Psoas muscle (tissue), 8 donors: ENCODE data around the gene EFHD2. TPM values are rescaled to one million over a fixed set of nuclear protein-coding genes. Genes with fewer than 3 reads are reported as not detected.

Experiments used
- ATAC-seq, 4 donors: fragments of 200-7000 bp; cut with Tn5 transposase; one replicate each; pipeline ENCODE4 v1.9.1; 2020; ENCODE audit warnings: moderate library complexity in 3 of 4, mild to moderate bottlenecking in 2 of 4
- DNase-seq, 2 donors: peaks; one replicate each; pipeline ENCODE4 v3.0.0-alpha.2; 2020
- H3K27ac ChIP-seq: fragments of 200-600 bp; one replicate; pipeline ENCODE4 v1.8.0; 2022
- H3K27me3 ChIP-seq, 3 donors: fragments of 200-600 bp in 1 of 3; one replicate each; pipeline versions ENCODE4 v1.6.1 to v1.8.0; 2013 to 2022; ENCODE audit warnings: low read length in 2 of 3, mild to moderate bottlenecking in 2 of 3, moderate library complexity in 1 of 3; ENCODE audit not compliant: insufficient read depth in 3 of 3
- H3K36me3 ChIP-seq, 2 donors: fragments of 200-600 bp in 1 of 2; one replicate each; pipeline versions ENCODE4 v1.6.1 to v1.8.0; 2013 to 2022; ENCODE audit warnings: low read depth in 1 of 2, mild to moderate bottlenecking in 1 of 2, moderate library complexity in 1 of 2; ENCODE audit not compliant: insufficient read depth in 1 of 2
- H3K4me1 ChIP-seq: fragments of 200-600 bp; one replicate; pipeline ENCODE4 v1.8.0; 2022
- H3K4me3 ChIP-seq: fragments of 200-600 bp; one replicate; pipeline ENCODE4 v1.8.0; 2022; ENCODE audit warnings: mild to moderate bottlenecking
- H3K9me3 ChIP-seq: fragments of 200-600 bp; one replicate; pipeline ENCODE4 v1.8.0; 2022
- CTCF ChIP-seq: fragments of 200-600 bp; IDR thresholded peaks from one replicate; pipeline ENCODE4 v1.8.0; 2022; ENCODE audit warnings: antibody characterized with exemption
- WGBS, 3 donors: extraction: QIAGEN DNeasy Blood & Tissue Kit; methylation state at CpG; one replicate each; pipeline versions ENCODE4 v1.1.6 to v1.1.7; 2013; 5-methylcytosine and 5-hydroxymethylcytosine counted together
- intact Hi-C, 2 donors: fragments of 100-400 bp; cut with DNase I; formaldehyde crosslinking; loops; one replicate each; pipeline versions ENCODE4 v1.11.0 to v1.14.2; 2022
- polyA plus RNA-seq, 3 donors: library from polyadenylated mRNA; stranded (reverse); fragments of 200-250 nt; gene quantifications; one replicate each; pipeline ENCODE4 v1.2.3, GENCODE V29; 2013
- total RNA-seq, 4 donors: library from RNA; stranded (reverse); fragmentation: NEBNext Ultra II Directional in 2 of 4; extraction: Animal tissue kit (Norgen Biotek cat#: 25700) in 2 of 4; gene quantifications; one replicate each; pipeline versions ENCODE4 v1.2.1 to v1.2.4, GENCODE V29; 2021 to 2023
- donor health status: healthy with polysubstance abuse.
- donor health status: DM: no; HTN: no; CAD: no; lungs with moderate emphysema.
- donor health status: Bipolar disorder and iron deficiency.
- donor health status: healthy.
- donor health status: DM: yes; HTN: yes; CAD: no.
- donor health status: DM: no; HTN: no; CAD: no.
- donor health status: DM: no; HTN: no; CAD: no.
- donor health status: DM: yes; HTN: yes; CAD: no.

Gene EFHD2
- total and polyA plus RNA-seq, 7 donors, result 2.3 to 6.9 (median 5.4) TPM

GRCh38 chr1:15393475-15394257, 16.0 kb upstream of the EFHD2 start:
- Histone ChIP-seq H3K36me3 (no peaks in the 10 kb centered on the region), H3K27me3 (peaks cover 0 to 11% (median 0%) of the 10 kb centered on the region in 3 donors), H3K9me3 (no peaks in the 10 kb centered on the region), H3K27ac (no peak overlapping the region), H3K4me3 (no peak overlapping the region), H3K4me1 (no peaks in the 10 kb centered on the region)
- 73 to 75% (median 74%) methylated on average over 9 of the region's 9 CpGs for WGBS, 3 donors
- no peak for TF ChIP-seq CTCF
- DNase-seq (no peak), ATAC-seq (no peak)
- intact Hi-C loops, result no loop called here

GRCh38 chr1:15394258-15394690, 15.4 kb upstream of the EFHD2 start:
- TF ChIP-seq CTCF, result no peak
- WGBS, 3 donors, result 58 to 63% (median 62%) methylated on average over 3 of the region's 3 CpGs
- H3K9me3 ChIP-seq, result peaks cover 3% of the 10 kb centered on the region
- H3K4me3 ChIP-seq, result no peak overlapping the region
- no peak overlapping the region for H3K27ac ChIP-seq
- no peaks in the 10 kb centered on the region for H3K36me3 ChIP-seq
- intact Hi-C loops, result no loop called here
- peaks cover 0 to 5% (median 0%) of the 10 kb centered on the region in 3 donors for H3K27me3 ChIP-seq
- ATAC-seq (no peak), DNase-seq (no peak)
- H3K4me1 ChIP-seq, result no peaks in the 10 kb centered on the region

GRCh38 chr1:15397236-15397635, 12.5 kb upstream of the EFHD2 start:
- Histone ChIP-seq H3K9me3 (peaks cover 10% of the 10 kb centered on the region), H3K4me3 (no peak overlapping the region), H3K27ac (no peak overlapping the region), H3K36me3 (no peaks in the 10 kb centered on the region), H3K27me3 (no peaks in the 10 kb centered on the region), H3K4me1 (no peaks in the 10 kb centered on the region)
- DNase-seq (no peak), ATAC-seq (no peak)
- 93 to 99% (median 97%) methylated on average over 2 of the region's 2 CpGs for WGBS, 3 donors
- no peak for TF ChIP-seq CTCF
- intact Hi-C loops, result no loop called here

- WGBS, 3 donors, result 97 to 100% (median 100%) methylated on average over 2 of the region's 2 CpGs
- peaks cover 10% of the 10 kb centered on the region for H3K9me3 ChIP-seq
- no peaks in the 10 kb centered on the region for H3K4me1 ChIP-seq
- DNase-seq (no peak), ATAC-seq (no peak)
- intact Hi-C loops, result no loop called here
- H3K27me3 ChIP-seq, result no peaks in the 10 kb centered on the region
- H3K27ac ChIP-seq, result no peak overlapping the region
- TF ChIP-seq CTCF, result no peak
- H3K4me3 ChIP-seq, result no peak overlapping the region
- H3K36me3 ChIP-seq, result no peaks in the 10 kb centered on the region
These were observed 10.0 kb upstream of the EFHD2 start for GRCh38 chr1:15399710-15400109.
